Kidney (tissue), 14 donors: ENCODE results near the gene GET3. TPM values are rescaled to one million over a fixed set of nuclear protein-coding genes. Genes with fewer than 3 reads are reported as not detected.

ENCODE experiments used
- DNase-seq, 5 donors: peaks; one replicate each; pipeline ENCODE4 v3.0.0-alpha.2; 2013 to 2020
- FAIRE-seq: peaks from 2 replicates; lab custom pipeline; 2012; peaks lifted over from hg19 to GRCh38; lab: Jason Lieb, UNC
- H3K27ac ChIP-seq, 2 donors: one replicate each; pipeline ENCODE4 v1.7.0; 2013; ENCODE audit warnings: low read depth in 2 of 2, low read length in 2 of 2, inconsistent platforms in 1 of 2
- H3K27me3 ChIP-seq: one replicate; pipeline ENCODE4 v1.7.1; 2013; ENCODE audit warnings: low read length, inconsistent platforms; ENCODE audit not compliant: control insufficient read depth, insufficient read depth
- H3K36me3 ChIP-seq, 3 donors: one replicate each; pipeline versions ENCODE4 v1.7.0 to v1.7.1; 2013; ENCODE audit warnings: low read length in 3 of 3, control low read depth in 1 of 3, inconsistent platforms in 1 of 3; ENCODE audit not compliant: insufficient read depth in 3 of 3, control insufficient read depth in 2 of 3
- H3K4me1 ChIP-seq, 3 donors: one replicate each; pipeline versions ENCODE4 v1.7.0 to v1.7.1; 2013; ENCODE audit warnings: low read length in 3 of 3, inconsistent platforms in 1 of 3, low read depth in 1 of 3; ENCODE audit not compliant: control insufficient read depth in 2 of 3, insufficient read depth in 2 of 3
- H3K4me3 ChIP-seq, 3 donors: one replicate each; pipeline versions ENCODE4 v1.7.0 to v1.8.1; 2013; ENCODE audit warnings: low read length in 3 of 3, control low read depth in 1 of 3, inconsistent platforms in 1 of 3
- H3K9ac ChIP-seq, 3 donors: one replicate each; pipeline versions ENCODE4 v1.7.0 to v1.7.1; 2013; ENCODE audit warnings: low read length in 3 of 3, control low read depth in 1 of 3, inconsistent platforms in 1 of 3
- H3K9me3 ChIP-seq, 3 donors: one replicate each; pipeline versions ENCODE4 v1.7.0 to v1.7.1; 2013; ENCODE audit warnings: low read length in 3 of 3, control low read depth in 1 of 3, inconsistent platforms in 1 of 3; ENCODE audit not compliant: control insufficient read depth in 2 of 3, insufficient read depth in 1 of 3
- CTCF ChIP-seq: IDR thresholded peaks from 3 replicates; pipeline ENCODE4 v1.5.1; 2012; ENCODE audit warnings: mild to moderate bottlenecking, moderate library complexity, borderline replicate concordance; ENCODE audit not compliant: insufficient read depth; ENCODE audit errors: extremely low read depth
- intact Hi-C: fragments of 100-400 bp; cut with DNase I; formaldehyde crosslinking; loops from one replicate; pipeline ENCODE4 v1.11.1; 2022
- polyA plus RNA-seq: library from polyadenylated mRNA; stranded (reverse); fragments of 350-450 nt; fragmentation: Illumina TruSeq; extraction: RNeasy Lipid Tissue Mini Kit (QIAGEN cat#74804); gene quantifications from one replicate; pipeline ENCODE4 v1.2.3, GENCODE V29; 2014; ENCODE audit warnings: low read depth, low replicate concordance; ENCODE audit not compliant: insufficient read depth
- total RNA-seq: library from RNA; stranded (reverse); fragmentation: NEBNext Ultra II Directional; extraction: Animal tissue kit (Norgen Biotek cat#: 25700); gene quantifications from one replicate; pipeline ENCODE4 v1.2.1, GENCODE V29; 2021
- donor health status: control.
- donor health status: control.
- donor health status: control.
- donor health status: control.
- donor health status: control.
- donor health status: DM: yes; HTN: yes; CAD: no.
- donor health status: Normal renal cell carcinoma (clear cell type).

Gene GET3
- total and polyA plus RNA-seq, 2 donors from 2014 or later: 71.3 to 132 TPM

GRCh38 chr19:12751635-12752034 lies 14.3 kb downstream of the GET3 start, which contains the start of gene BEST2:
Gene BEST2 (plus strand): TSS chr19:12751791. CDS start chr19:12752593, 802 bp downstream.
- no peak within 1 kb of the TSS for H3K4me3 ChIP-seq
- intact Hi-C loops: no loop called here
- DNase-seq: no peak
- H3K9ac ChIP-seq: no peak within 1 kb of the TSS
- no peak for TF ChIP-seq CTCF
- FAIRE-seq: no peak
- no peaks in the 10 kb centered on the region for H3K9me3 ChIP-seq
- H3K27me3 ChIP-seq: no peaks in the 10 kb centered on the region
- H3K36me3 ChIP-seq: peaks cover 0 to 6% (median 6%) of the 10 kb centered on the region in 3 donors
- H3K4me1 ChIP-seq: no peaks in the 10 kb centered on the region
- no peak within 1 kb of the TSS for H3K27ac ChIP-seq

GRCh38 chr19:12752056-12752781 lies 14.9 kb downstream of the GET3 start:
- intact Hi-C loops: no loop called here
- H3K27me3 ChIP-seq: no peaks in the 10 kb centered on the region
- TF ChIP-seq CTCF: no peak
- H3K36me3 ChIP-seq: peaks cover 0 to 6% (median 6%) of the 10 kb centered on the region in 3 donors
- H3K9ac ChIP-seq: no peak overlapping the region
- FAIRE-seq (no peak), DNase-seq (no peak)
- H3K4me3 ChIP-seq: no peak overlapping the region
- H3K4me1 ChIP-seq: no peaks in the 10 kb centered on the region
- H3K9me3 ChIP-seq: no peaks in the 10 kb centered on the region
- H3K27ac ChIP-seq: no peak overlapping the region

GRCh38 chr19:12754465-12755196 lies 17.3 kb downstream of the GET3 start:
- intact Hi-C loops: no loop called here

More at GRCh38 chr19:12754465-12755196, 17.3 kb downstream of the GET3 start:
- Histone ChIP-seq H3K36me3 (no peaks in the 10 kb centered on the region), H3K27me3 (no peaks in the 10 kb centered on the region), H3K9me3 (no peaks in the 10 kb centered on the region), H3K4me1 (peaks cover 0 to 2% (median 0%) of the 10 kb centered on the region in 3 donors), H3K27ac (no peak overlapping the region), H3K4me3 (no peak overlapping the region), H3K9ac (no peak overlapping the region)
- no peak for FAIRE-seq
- no peak for TF ChIP-seq CTCF
- no peak for DNase-seq
